Activated T-cell treated with anti-CD3 and anti-CD28 coated beads, Interleukin-2, amount 50 U/mL, for 24 hours (primary cell): ENCODE measurements around the gene CCR6.
A peak's percentile ranks its signal among the peaks of the same experiment; 100 is the strongest.
"Not testable (repeated sequence)": the region's sequence is repeated elsewhere in the genome, so short reads cannot be mapped to it uniquely, and the experiment has no call there.

Experiments used
- DNase-seq: peaks from one replicate; pipeline ENCODE4 v3.0.0-alpha.2; 2020
- H3K27ac Mint-ChIP-seq: 2 replicates; pipeline ENCODE4 v1.8.0; 2020; ENCODE audit warnings: mild to moderate bottlenecking, mixed read lengths
- H3K27me3 Mint-ChIP-seq: 2 replicates; pipeline ENCODE4 v1.8.0; 2020; ENCODE audit warnings: mixed read lengths
- H3K36me3 Mint-ChIP-seq: 2 replicates; pipeline ENCODE4 v1.8.0; 2020; ENCODE audit warnings: low read depth, mixed read lengths
- H3K4me1 Mint-ChIP-seq: 2 replicates; pipeline ENCODE4 v1.8.0; 2020; ENCODE audit warnings: low read depth, mixed read lengths
- H3K4me3 Mint-ChIP-seq: 2 replicates; pipeline ENCODE4 v1.8.0; 2020; ENCODE audit warnings: mild to moderate bottlenecking, moderate library complexity, mixed read lengths
- H3K9me3 Mint-ChIP-seq: 2 replicates; pipeline ENCODE4 v1.8.0; 2020; ENCODE audit warnings: mixed read lengths

CCR6 gene

GRCh38 chr6:167122827-167123657 is at the start of gene CCR6:
TSS of gene CCR6 (plus strand) at chr6:167123096. CDS start at chr6:167136135, 13,039 bp downstream.
- no peak for DNase-seq
- no peaks in the 10 kb centered on the region for H3K27me3 Mint-ChIP-seq
- peak within 1 kb of the TSS; percentile 26 for H3K4me3 Mint-ChIP-seq
- peaks cover 52% of the 10 kb centered on the region for H3K4me1 Mint-ChIP-seq
- H3K27ac Mint-ChIP-seq = peak within 1 kb of the TSS; percentile 38
- no peaks in the 10 kb centered on the region for H3K36me3 Mint-ChIP-seq
- H3K9me3 Mint-ChIP-seq = no peaks in the 10 kb centered on the region

- H3K27ac Mint-ChIP-seq = no peak overlapping the region
- H3K36me3 Mint-ChIP-seq = peaks cover 3% of the 10 kb centered on the region
- peaks cover 9% of the 10 kb centered on the region for H3K27me3 Mint-ChIP-seq
- no peak for DNase-seq
- H3K4me3 Mint-ChIP-seq = no peak overlapping the region
- H3K4me1 Mint-ChIP-seq = peaks cover 8% of the 10 kb centered on the region
- H3K9me3 Mint-ChIP-seq = peaks cover 13% of the 10 kb centered on the region
Measured at GRCh38 chr6:167073679-167074274, 49.1 kb upstream of the CCR6 start.

- no peak for DNase-seq
- peaks cover 26% of the 10 kb centered on the region for H3K4me1 Mint-ChIP-seq
- H3K27ac Mint-ChIP-seq = no peak overlapping the region
- H3K4me3 Mint-ChIP-seq = no peak overlapping the region
- H3K27me3 Mint-ChIP-seq = peaks cover 9% of the 10 kb centered on the region
- peaks cover 3% of the 10 kb centered on the region for H3K9me3 Mint-ChIP-seq
- H3K36me3 Mint-ChIP-seq = peaks cover 3% of the 10 kb centered on the region
Measured at GRCh38 chr6:167077241-167077932, 45.5 kb upstream of the CCR6 start.

- peaks cover 26% of the 10 kb centered on the region for H3K4me1 Mint-ChIP-seq
- H3K27me3 Mint-ChIP-seq = peaks cover 12% of the 10 kb centered on the region
- no peaks in the 10 kb centered on the region for H3K9me3 Mint-ChIP-seq
- no peaks in the 10 kb centered on the region for H3K36me3 Mint-ChIP-seq
- DNase-seq = no peak
- no peak overlapping the region for H3K4me3 Mint-ChIP-seq
- peak overlapping the region; percentile 28 for H3K27ac Mint-ChIP-seq
Measured at GRCh38 chr6:167078745-167079144, 44.2 kb upstream of the CCR6 start.

- Mint-ChIP-seq H3K27me3 (peaks cover 12% of the 10 kb centered on the region), H3K27ac (peak overlapping the region; percentile 77), H3K36me3 (no peaks in the 10 kb centered on the region), H3K4me1 (peaks cover 28% of the 10 kb centered on the region), H3K9me3 (no peaks in the 10 kb centered on the region), H3K4me3 (peak overlapping the region; percentile 37)
- DNase-seq = peak; percentile 71
Measured at GRCh38 chr6:167079853-167080297, 43.0 kb upstream of the CCR6 start.

- Mint-ChIP-seq H3K27me3 (peaks cover 5% of the 10 kb centered on the region), H3K4me1 (peaks cover 25% of the 10 kb centered on the region), H3K9me3 (peaks cover 5% of the 10 kb centered on the region), H3K27ac (no peak overlapping the region), H3K4me3 (no peak overlapping the region), H3K36me3 (peaks cover 5% of the 10 kb centered on the region)
- DNase-seq = no peak
Measured at GRCh38 chr6:167087857-167088354, 35.0 kb upstream of the CCR6 start.

GRCh38 chr6:167088741-167089140 is 34.2 kb upstream of the CCR6 start:
- H3K27ac Mint-ChIP-seq = not testable (repeated sequence)

GRCh38 chr6:167089243-167090142 is 33.4 kb upstream of the CCR6 start:
- H3K27ac Mint-ChIP-seq = no peak overlapping the region

More at GRCh38 chr6:167088741-167089140, 34.2 kb upstream of the CCR6 start:
- not testable (repeated sequence) for H3K4me3 Mint-ChIP-seq, H3K27me3 Mint-ChIP-seq, H3K9me3 Mint-ChIP-seq, H3K36me3 Mint-ChIP-seq, DNase-seq
- peaks cover 34% of the 10 kb centered on the region for H3K4me1 Mint-ChIP-seq

GRCh38 chr6:167090171-167090570 is 32.7 kb upstream of the CCR6 start:
- Mint-ChIP-seq H3K27ac (no peak overlapping the region), H3K4me3 (no peak overlapping the region)

More at GRCh38 chr6:167089243-167090142, 33.4 kb upstream of the CCR6 start:
- H3K4me3 Mint-ChIP-seq = no peak overlapping the region
- peaks cover 5% of the 10 kb centered on the region for H3K36me3 Mint-ChIP-seq
- DNase-seq = no peak
- H3K27me3 Mint-ChIP-seq = no peaks in the 10 kb centered on the region
- peaks cover 39% of the 10 kb centered on the region for H3K4me1 Mint-ChIP-seq
- peaks cover 5% of the 10 kb centered on the region for H3K9me3 Mint-ChIP-seq

GRCh38 chr6:167091026-167091804 is 31.7 kb upstream of the CCR6 start:
- Mint-ChIP-seq H3K36me3 (peaks cover 5% of the 10 kb centered on the region), H3K27ac (peak overlapping the region; percentile 38), H3K9me3 (no peaks in the 10 kb centered on the region), H3K4me3 (no peak overlapping the region), H3K27me3 (no peaks in the 10 kb centered on the region), H3K4me1 (peaks cover 52% of the 10 kb centered on the region)
- no peak for DNase-seq

More at GRCh38 chr6:167090171-167090570, 32.7 kb upstream of the CCR6 start:
- Mint-ChIP-seq H3K4me1 (peaks cover 46% of the 10 kb centered on the region), H3K36me3 (peaks cover 5% of the 10 kb centered on the region), H3K9me3 (peaks cover 5% of the 10 kb centered on the region), H3K27me3 (no peaks in the 10 kb centered on the region)
- DNase-seq = no peak

GRCh38 chr6:167091805-167092107 is 31.1 kb upstream of the CCR6 start:
- Mint-ChIP-seq H3K27me3 (no peaks in the 10 kb centered on the region), H3K4me1 (peaks cover 52% of the 10 kb centered on the region), H3K36me3 (peaks cover 3% of the 10 kb centered on the region), H3K4me3 (no peak overlapping the region), H3K27ac (peak overlapping the region; percentile 38), H3K9me3 (no peaks in the 10 kb centered on the region)
- no peak for DNase-seq

GRCh38 chr6:167092672-167093339 is 30.1 kb upstream of the CCR6 start:
- H3K4me3 Mint-ChIP-seq = peak overlapping the region; percentile 60
- peaks cover 52% of the 10 kb centered on the region for H3K4me1 Mint-ChIP-seq
- H3K27me3 Mint-ChIP-seq = no peaks in the 10 kb centered on the region
- DNase-seq = no peak
- no peaks in the 10 kb centered on the region for H3K36me3 Mint-ChIP-seq
- no peak overlapping the region for H3K27ac Mint-ChIP-seq
- H3K9me3 Mint-ChIP-seq = no peaks in the 10 kb centered on the region

- DNase-seq = no peak
- Mint-ChIP-seq H3K9me3 (no peaks in the 10 kb centered on the region), H3K27me3 (no peaks in the 10 kb centered on the region), H3K4me1 (peaks cover 55% of the 10 kb centered on the region), H3K36me3 (no peaks in the 10 kb centered on the region), H3K4me3 (peak overlapping the region; percentile 60), H3K27ac (peak overlapping the region; percentile 77)
Measured at GRCh38 chr6:167093406-167093921, 29.4 kb upstream of the CCR6 start.
